ENCODE data around the gene OR56B1. TPM values are rescaled to one million over a fixed set of nuclear protein-coding genes. Genes with fewer than 3 reads are reported as not detected.

Gene OR56B1
- total RNA-seq, 4 donors from 2014 or later, result not detected

- no peak overlapping the region for H3K4me3 ChIP-seq
- no peaks in the 10 kb centered on the region for H3K27me3 ChIP-seq
- no peaks in the 10 kb centered on the region for H3K36me3 ChIP-seq
- in situ Hi-C loops (cut with MboI; ENCODE audit: low sequenced_read_pairs in 4 of 4), result no loop called here
- ATAC-seq (no peak), DNase-seq (no peak)
- H3K4me1 ChIP-seq, result no peaks in the 10 kb centered on the region
- H3K27ac ChIP-seq, result no peak overlapping the region
- H3K9me3 ChIP-seq, result no peaks in the 10 kb centered on the region
- intact Hi-C loops (cut with DNase I; ENCODE audit: low total_unique reads), result no loop called here
- TF ChIP-seq CTCF (IDR thresholded peaks at IDR 0.05 in 4 of 5, conservative IDR thresholded peaks at IDR 0.05 in 1 of 5) (no peak), POLR2A (IDR thresholded peaks at IDR 0.05) (no peak)
Observed at GRCh38 chr11:5696210-5696609, 40.0 kb upstream of the OR56B1 start.

- DNase-seq, result no peak
- ATAC-seq, result no peak
- Histone ChIP-seq H3K27me3 (no peaks in the 10 kb centered on the region), H3K4me3 (no peak overlapping the region), H3K4me1 (no peaks in the 10 kb centered on the region), H3K9me3 (no peaks in the 10 kb centered on the region), H3K36me3 (no peaks in the 10 kb centered on the region), H3K27ac (no peak overlapping the region)
- no peak for TF ChIP-seq CTCF (IDR thresholded peaks at IDR 0.05 in 4 of 5, conservative IDR thresholded peaks at IDR 0.05 in 1 of 5)
- TF ChIP-seq POLR2A (IDR thresholded peaks at IDR 0.05), result no peak
- intact Hi-C loops (cut with DNase I; ENCODE audit: low total_unique reads) (no loop called here), in situ Hi-C loops (cut with MboI; ENCODE audit: low sequenced_read_pairs in 4 of 4) (no loop called here)
Observed at GRCh38 chr11:5698281-5698680, 38.0 kb upstream of the OR56B1 start.

- no peaks in the 10 kb centered on the region for H3K27me3 ChIP-seq
- DNase-seq, result no peak
- no peak for ATAC-seq
- no peak overlapping the region for H3K27ac ChIP-seq
- intact Hi-C loops (cut with DNase I; ENCODE audit: low total_unique reads) (no loop called here), in situ Hi-C loops (cut with MboI; ENCODE audit: low sequenced_read_pairs in 4 of 4) (no loop called here)
- no peak overlapping the region for H3K4me3 ChIP-seq
- H3K36me3 ChIP-seq, result no peaks in the 10 kb centered on the region
- H3K4me1 ChIP-seq, result no peaks in the 10 kb centered on the region
- TF ChIP-seq CTCF (IDR thresholded peaks at IDR 0.05 in 4 of 5, conservative IDR thresholded peaks at IDR 0.05 in 1 of 5) (no peak), POLR2A (IDR thresholded peaks at IDR 0.05) (no peak)
- H3K9me3 ChIP-seq, result no peaks in the 10 kb centered on the region
Observed at GRCh38 chr11:5700421-5701054, 35.7 kb upstream of the OR56B1 start.

- H3K27ac ChIP-seq, result no peak overlapping the region
- H3K9me3 ChIP-seq, result no peaks in the 10 kb centered on the region
- TF ChIP-seq CTCF (IDR thresholded peaks at IDR 0.05 in 4 of 5, conservative IDR thresholded peaks at IDR 0.05 in 1 of 5) (no peak), POLR2A (IDR thresholded peaks at IDR 0.05) (no peak)
- DNase-seq (no peak), ATAC-seq (no peak)
- H3K4me1 ChIP-seq, result no peaks in the 10 kb centered on the region
- H3K36me3 ChIP-seq, result no peaks in the 10 kb centered on the region
- H3K4me3 ChIP-seq, result no peak overlapping the region
- no peaks in the 10 kb centered on the region for H3K27me3 ChIP-seq
- intact Hi-C loops (cut with DNase I; ENCODE audit: low total_unique reads), result no loop called here
- in situ Hi-C loops (cut with MboI; ENCODE audit: low sequenced_read_pairs in 4 of 4), result no loop called here
Observed at GRCh38 chr11:5701055-5701577, 35.1 kb upstream of the OR56B1 start.
